Testis (tissue), 3 donors: ENCODE measurements around the gene CSN3. TPM values are rescaled to one million over a fixed set of nuclear protein-coding genes. Genes with fewer than 3 reads are reported as not detected.

Experiments
- DNase-seq: peaks from one replicate; pipeline ENCODE4 v3.0.0-alpha.2; 2019
- H3K27ac ChIP-seq, 2 donors: fragments of 200-600 bp; sonication (generic); one replicate each; pipeline ENCODE4 v1.5.1; 2019
- H3K27me3 ChIP-seq: fragments of 200-600 bp; sonication (generic); one replicate; pipeline ENCODE4 v1.5.1; 2019
- H3K36me3 ChIP-seq: fragments of 200-600 bp; sonication (generic); one replicate; pipeline ENCODE4 v1.5.1; 2017; ENCODE audit warnings: low read depth; ENCODE audit errors: missing control alignments
- H3K4me1 ChIP-seq: fragments of 200-600 bp; sonication (generic); one replicate; pipeline ENCODE4 v1.5.1; 2019
- H3K4me3 ChIP-seq, 2 donors: fragments of 200-600 bp; sonication (generic); one replicate each; pipeline ENCODE4 v1.5.1; 2017 to 2019
- H3K9me3 ChIP-seq: fragments of 200-600 bp; sonication (generic); one replicate; pipeline ENCODE4 v1.5.1; 2017
- POLR2A ChIP-seq: fragments of 450-650 bp; IDR thresholded peaks from one replicate; pipeline ENCODE4 v1.6.1; 2017; ENCODE audit warnings: antibody characterized with exemption, mild to moderate bottlenecking, moderate library complexity
- WGBS, 2 donors: methylation state at CpG; one replicate each; pipeline ENCODE4 v1.1.5; 2018; 5-methylcytosine and 5-hydroxymethylcytosine counted together
- intact Hi-C: fragments of 100-400 bp; cut with DNase I; formaldehyde crosslinking; loops from one replicate; pipeline ENCODE4 v1.15.1; 2023; ENCODE audit warnings: low total_unique reads
- polyA plus RNA-seq: library from polyadenylated mRNA; stranded (reverse); fragments of 350-450 nt; fragmentation: Illumina TruSeq; extraction: RNeasy Lipid Tissue Mini Kit (QIAGEN cat#74804); gene quantifications from one replicate; pipeline ENCODE4 v1.2.3, GENCODE V29; 2014; ENCODE audit warnings: low read depth, low replicate concordance; ENCODE audit not compliant: insufficient read depth
- total RNA-seq, 2 donors: library from RNA; depleted of rRNA; stranded (reverse); fragments of >200 nt; gene quantifications; one replicate each; pipeline ENCODE4 v1.2.3, GENCODE V29; 2016
- TF ChIP-seq, protein P1 (sequence below), 3 experiments: fragments of 450-650 bp in 2 of 3; fragments of 200-600 bp in 1 of 3; sonication (generic) in 1 of 3; IDR thresholded peaks; one replicate each; pipeline ENCODE4 v1.5.1; 2016 to 2019; ENCODE audit warnings: antibody characterized with exemption in 3 of 3, mild to moderate bottlenecking in 2 of 3, moderate library complexity in 1 of 3

CSN3 gene
- total and polyA plus RNA-seq, 3 donors from 2014 or later: 0.37 TPM; not detected in 2

DNA sequence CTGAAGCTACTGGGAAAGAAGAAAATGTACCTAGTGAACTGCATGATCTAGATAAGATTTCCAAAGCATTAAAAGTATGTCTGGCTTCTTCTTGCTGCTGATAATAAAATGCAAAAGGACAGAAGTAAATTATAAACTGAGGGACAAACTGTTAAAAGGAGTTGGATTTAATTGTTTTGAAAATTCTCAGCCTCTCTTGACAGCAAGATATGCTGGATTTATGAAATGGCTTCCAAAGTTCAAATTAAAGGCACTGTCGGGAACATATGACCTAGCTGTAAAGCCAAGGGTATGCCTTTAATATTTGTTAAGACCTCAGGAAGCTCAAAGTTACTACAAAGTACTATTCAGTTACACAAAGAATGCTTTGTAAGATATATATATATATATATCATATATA, 46.3 kb downstream of the CSN3 start:
- TF ChIP-seq, protein P1, sequence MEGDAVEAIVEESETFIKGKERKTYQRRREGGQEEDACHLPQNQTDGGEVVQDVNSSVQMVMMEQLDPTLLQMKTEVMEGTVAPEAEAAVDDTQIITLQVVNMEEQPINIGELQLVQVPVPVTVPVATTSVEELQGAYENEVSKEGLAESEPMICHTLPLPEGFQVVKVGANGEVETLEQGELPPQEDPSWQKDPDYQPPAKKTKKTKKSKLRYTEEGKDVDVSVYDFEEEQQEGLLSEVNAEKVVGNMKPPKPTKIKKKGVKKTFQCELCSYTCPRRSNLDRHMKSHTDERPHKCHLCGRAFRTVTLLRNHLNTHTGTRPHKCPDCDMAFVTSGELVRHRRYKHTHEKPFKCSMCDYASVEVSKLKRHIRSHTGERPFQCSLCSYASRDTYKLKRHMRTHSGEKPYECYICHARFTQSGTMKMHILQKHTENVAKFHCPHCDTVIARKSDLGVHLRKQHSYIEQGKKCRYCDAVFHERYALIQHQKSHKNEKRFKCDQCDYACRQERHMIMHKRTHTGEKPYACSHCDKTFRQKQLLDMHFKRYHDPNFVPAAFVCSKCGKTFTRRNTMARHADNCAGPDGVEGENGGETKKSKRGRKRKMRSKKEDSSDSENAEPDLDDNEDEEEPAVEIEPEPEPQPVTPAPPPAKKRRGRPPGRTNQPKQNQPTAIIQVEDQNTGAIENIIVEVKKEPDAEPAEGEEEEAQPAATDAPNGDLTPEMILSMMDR (IDR thresholded peaks at IDR 0.05): no peak
- TF ChIP-seq POLR2A: no peak
- no peak for DNase-seq
- WGBS, 2 donors: 39 to 52% methylated on average over 1 of the region's 1 CpG
- Histone ChIP-seq H3K4me3 (no peak overlapping the region), H3K27ac (no peak overlapping the region), H3K9me3 (no peaks in the 10 kb centered on the region), H3K27me3 (no peaks in the 10 kb centered on the region), H3K4me1 (no peaks in the 10 kb centered on the region), H3K36me3 (no peaks in the 10 kb centered on the region)
- intact Hi-C loops: no loop called here

DNA sequence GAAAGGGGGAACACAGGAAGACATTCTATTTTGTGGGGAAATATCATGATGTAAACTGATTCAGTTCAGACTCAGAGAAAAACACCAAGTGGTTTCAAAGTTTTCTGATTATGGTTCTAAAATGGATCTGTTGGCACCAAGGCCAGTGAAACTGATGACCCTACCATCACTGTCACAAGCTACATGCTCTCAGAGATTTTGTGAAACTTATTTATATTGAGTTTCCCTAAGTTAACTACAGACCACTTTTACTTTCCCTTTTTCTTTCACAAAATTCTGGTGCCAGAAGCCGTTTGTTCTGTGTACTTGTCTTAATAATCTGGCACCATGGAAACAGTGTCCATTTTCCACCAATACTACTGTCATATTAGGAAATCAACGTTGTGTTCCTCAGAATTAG, 48.9 kb downstream of the CSN3 start:
- DNase-seq: no peak
- H3K27ac ChIP-seq: no peak overlapping the region
- H3K9me3 ChIP-seq: no peaks in the 10 kb centered on the region
- H3K27me3 ChIP-seq: no peaks in the 10 kb centered on the region
- intact Hi-C loops: no loop called here
- H3K4me1 ChIP-seq: no peaks in the 10 kb centered on the region
- no peaks in the 10 kb centered on the region for H3K36me3 ChIP-seq
- no peak for TF ChIP-seq POLR2A
- TF ChIP-seq, protein P1 (IDR thresholded peaks at IDR 0.05): no peak
- no peak overlapping the region for H3K4me3 ChIP-seq
- 55% methylated on average over 2 of the region's 2 CpGs for WGBS, 2 donors

DNA sequence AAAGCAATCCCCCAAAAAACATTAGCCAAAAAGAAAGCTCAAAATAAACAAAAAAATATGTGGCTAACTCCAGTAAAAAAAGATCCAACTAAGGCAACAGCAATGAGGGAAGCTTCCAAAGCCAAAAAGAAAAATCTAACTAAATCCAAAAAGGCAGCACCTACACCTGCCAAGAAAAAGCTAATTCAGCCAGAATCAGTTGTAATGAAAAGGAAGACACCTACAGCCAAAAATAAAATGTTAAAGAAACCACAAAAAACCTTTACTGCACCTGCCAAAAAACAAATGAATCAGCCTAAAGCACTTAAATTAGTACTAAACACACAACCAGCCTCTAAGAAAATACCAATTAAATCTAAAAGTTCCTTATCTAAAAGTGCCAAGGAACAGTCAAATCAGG, 55.2 kb downstream of the CSN3 start:
- Histone ChIP-seq H3K27ac (no peak overlapping the region), H3K4me1 (no peaks in the 10 kb centered on the region), H3K4me3 (no peak overlapping the region), H3K9me3 (no peaks in the 10 kb centered on the region), H3K36me3 (no peaks in the 10 kb centered on the region), H3K27me3 (no peaks in the 10 kb centered on the region)
- no peak for DNase-seq
- TF ChIP-seq, protein P1 (IDR thresholded peaks at IDR 0.05): no peak
- no peak for TF ChIP-seq POLR2A
- intact Hi-C loops: no loop called here

GRCh38 chr4:70298051-70298450, 55.7 kb downstream of the CSN3 start:
- no peaks in the 10 kb centered on the region for H3K27me3 ChIP-seq
- 45 to 54% methylated on average over 1 of the region's 1 CpG for WGBS, 2 donors
- no peaks in the 10 kb centered on the region for H3K9me3 ChIP-seq

DNA sequence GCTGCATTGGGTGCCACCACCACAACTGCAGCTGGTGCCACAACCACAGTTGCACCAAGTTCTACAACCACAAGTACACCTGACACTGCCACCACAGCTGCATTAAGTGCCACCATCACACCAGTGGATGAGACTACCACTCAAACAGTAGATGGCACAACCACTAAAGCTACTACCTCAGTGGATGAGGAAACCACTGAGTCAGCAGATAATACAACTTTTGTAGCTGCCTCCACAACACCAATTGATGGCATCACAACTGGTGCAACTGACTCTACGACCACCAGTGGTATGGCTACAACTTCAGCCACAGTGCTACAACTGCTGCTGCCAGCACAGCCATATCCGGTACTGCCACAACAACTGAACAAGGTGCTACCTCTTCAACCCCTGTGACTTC, 57.2 kb downstream of the CSN3 start:
- no peak overlapping the region for H3K4me3 ChIP-seq
- 88 to 92% methylated on average over 2 of the region's 2 CpGs for WGBS, 2 donors
- no peak overlapping the region for H3K27ac ChIP-seq
- no peaks in the 10 kb centered on the region for H3K4me1 ChIP-seq
- intact Hi-C loops: no loop called here
- no peaks in the 10 kb centered on the region for H3K9me3 ChIP-seq
- H3K27me3 ChIP-seq: no peaks in the 10 kb centered on the region
- DNase-seq: no peak
- TF ChIP-seq, protein P1 (IDR thresholded peaks at IDR 0.05): no peak
- TF ChIP-seq POLR2A: no peak
- H3K36me3 ChIP-seq: no peaks in the 10 kb centered on the region

More at GRCh38 chr4:70298051-70298450, 55.7 kb downstream of the CSN3 start:
- H3K36me3 ChIP-seq: no peaks in the 10 kb centered on the region
- TF ChIP-seq, protein P1 (IDR thresholded peaks at IDR 0.05): no peak
- no peak for TF ChIP-seq POLR2A
- intact Hi-C loops: no loop called here
- H3K27ac ChIP-seq: no peak overlapping the region
- H3K4me1 ChIP-seq: no peaks in the 10 kb centered on the region
- no peak for DNase-seq
- no peak overlapping the region for H3K4me3 ChIP-seq
